CD4-positive, CD25-positive, alpha-beta regulatory T cell (primary cell): ENCODE measurements around the gene MMP25. TPM values are rescaled to one million over a fixed set of nuclear protein-coding genes. Genes with fewer than 3 reads are reported as not detected.

Source experiments
- ATAC-seq, 2 donors: fragments of 150-1000 bp; cut with Tn5 transposase; one replicate each; pipeline ENCODE4 v1.10.0; 2021; ENCODE audit warnings: low read depth in 2 of 2, moderate number of reproducible peaks in 2 of 2, moderate library complexity in 1 of 2
- DNase-seq, 3 donors: peaks; one replicate each; pipeline versions ENCODE4 v3.0.0 to v3.0.0-alpha.2; 2012 to 2022; ENCODE audit warnings: mixed read lengths in 1 of 3
- H3K27ac ChIP-seq: one replicate; pipeline ENCODE4 v1.7.0; 2013; ENCODE audit warnings: mild to moderate bottlenecking, low read length; ENCODE audit not compliant: insufficient read depth, poor library complexity, severe bottlenecking
- H3K27me3 ChIP-seq: one replicate; pipeline ENCODE4 v1.7.0; 2013; ENCODE audit warnings: low read length; ENCODE audit not compliant: control insufficient read depth, insufficient read depth
- H3K36me3 ChIP-seq: one replicate; pipeline ENCODE4 v1.7.0; 2013; ENCODE audit warnings: mild to moderate bottlenecking, low read length, moderate library complexity; ENCODE audit not compliant: control insufficient read depth, insufficient read depth
- H3K4me1 ChIP-seq: 2 replicates; pipeline ENCODE4 v1.7.0; 2013; ENCODE audit warnings: mild to moderate bottlenecking, low read length; ENCODE audit not compliant: insufficient read depth, control insufficient read depth, poor library complexity, severe bottlenecking
- H3K4me3 ChIP-seq: one replicate; pipeline ENCODE4 v1.7.0; 2013; ENCODE audit warnings: low read depth, mild to moderate bottlenecking, low read length, moderate library complexity
- H3K9me3 ChIP-seq, 2 experiments: 1 replicate in 1 of 2; 2 replicates in 1 of 2; pipeline ENCODE4 v1.7.0; 2013; ENCODE audit warnings: low read length in 2 of 2, mild to moderate bottlenecking in 1 of 2, moderate library complexity in 1 of 2; ENCODE audit not compliant: control insufficient read depth in 2 of 2
- H3K27ac Mint-ChIP-seq, 3 donors: one replicate each; pipeline ENCODE4 v1.8.0; 2020 to 2022; ENCODE audit warnings: mild to moderate bottlenecking in 3 of 3, mixed read lengths in 3 of 3, moderate library complexity in 2 of 3
- H3K27me3 Mint-ChIP-seq: one replicate; pipeline ENCODE4 v1.8.0; 2022; ENCODE audit warnings: mild to moderate bottlenecking, mixed read lengths
- H3K36me3 Mint-ChIP-seq: one replicate; pipeline ENCODE4 v1.8.0; 2020; ENCODE audit warnings: mixed read lengths
- H3K4me1 Mint-ChIP-seq, 4 donors: one replicate each; pipeline ENCODE4 v1.8.0; 2020 to 2022; ENCODE audit warnings: mixed read lengths in 4 of 4, mild to moderate bottlenecking in 1 of 4
- H3K4me3 Mint-ChIP-seq, 4 donors: one replicate each; pipeline ENCODE4 v1.8.0; 2020 to 2022; ENCODE audit warnings: mild to moderate bottlenecking in 4 of 4, mixed read lengths in 4 of 4, moderate library complexity in 3 of 4
- H3K9me3 Mint-ChIP-seq, 7 donors: one replicate each; pipeline ENCODE4 v1.8.0; 2020 to 2022; ENCODE audit warnings: mixed read lengths in 7 of 7, mild to moderate bottlenecking in 3 of 7, moderate library complexity in 2 of 7
- polyA plus RNA-seq, 4 donors: library from polyadenylated mRNA; unstranded; fragments of 300-500 nt; fragmentation: Illumina TruSeq; gene quantifications; one replicate each; pipeline ENCODE4 v1.2.3, GENCODE V29; 2021
- total RNA-seq: library from RNA; stranded (reverse); gene quantifications from one replicate; pipeline ENCODE4 v1.2.3, GENCODE V29; 2022

MMP25 gene
- total and polyA plus RNA-seq, 5 donors from 2014 or later: 0.16 to 1.6 (median 0.65) TPM; not detected in 1

- H3K4me1 Mint-ChIP-seq: peaks cover 4 to 64% (median 28%) of the 10 kb centered on the region in 4 donors
- H3K36me3 ChIP-seq: no peaks in the 10 kb centered on the region
- H3K4me3 Mint-ChIP-seq: peak overlapping the region; percentile 86 to 97 (median 92)
- peaks cover 3% of the 10 kb centered on the region for H3K36me3 Mint-ChIP-seq
- ATAC-seq: no peak
- H3K4me1 ChIP-seq: peaks cover 58% of the 10 kb centered on the region
- H3K27me3 Mint-ChIP-seq: no peaks in the 10 kb centered on the region
- peak overlapping the region; percentile 87 to 97 (median 90) for H3K27ac Mint-ChIP-seq
- H3K27me3 ChIP-seq: no peaks in the 10 kb centered on the region
- peak overlapping the region; percentile 48 for H3K4me3 ChIP-seq
- no peaks in the 10 kb centered on the region for H3K9me3 ChIP-seq
- no peak overlapping the region for H3K27ac ChIP-seq
- peaks cover 0 to 2% (median 0%) of the 10 kb centered on the region in 7 donors for H3K9me3 Mint-ChIP-seq
- DNase-seq: no peak
Observed at GRCh38 chr16:3060339-3061127, 14.2 kb downstream of the MMP25 start.

GRCh38 chr16:3062553-3062952 is 16.2 kb downstream of the MMP25 start:
- DNase-seq (no peak), ATAC-seq (no peak)
- Mint-ChIP-seq H3K9me3 (peaks cover 0 to 2% (median 0%) of the 10 kb centered on the region in 7 donors), H3K4me3 (peak overlapping the region; percentile 2 to 100 (median 66)), H3K27ac (peak overlapping the region; percentile 11 to 99 (median 94)), H3K4me1 (peaks cover 4 to 60% (median 28%) of the 10 kb centered on the region in 4 donors), H3K27me3 (no peaks in the 10 kb centered on the region), H3K36me3 (peaks cover 13% of the 10 kb centered on the region)
- peaks cover 64% of the 10 kb centered on the region for H3K4me1 ChIP-seq
- H3K27ac ChIP-seq: peak overlapping the region; percentile 34
- no peak overlapping the region for H3K4me3 ChIP-seq
- H3K27me3 ChIP-seq: no peaks in the 10 kb centered on the region
- H3K36me3 ChIP-seq: peaks cover 4% of the 10 kb centered on the region
- H3K9me3 ChIP-seq: no peaks in the 10 kb centered on the region

DNA sequence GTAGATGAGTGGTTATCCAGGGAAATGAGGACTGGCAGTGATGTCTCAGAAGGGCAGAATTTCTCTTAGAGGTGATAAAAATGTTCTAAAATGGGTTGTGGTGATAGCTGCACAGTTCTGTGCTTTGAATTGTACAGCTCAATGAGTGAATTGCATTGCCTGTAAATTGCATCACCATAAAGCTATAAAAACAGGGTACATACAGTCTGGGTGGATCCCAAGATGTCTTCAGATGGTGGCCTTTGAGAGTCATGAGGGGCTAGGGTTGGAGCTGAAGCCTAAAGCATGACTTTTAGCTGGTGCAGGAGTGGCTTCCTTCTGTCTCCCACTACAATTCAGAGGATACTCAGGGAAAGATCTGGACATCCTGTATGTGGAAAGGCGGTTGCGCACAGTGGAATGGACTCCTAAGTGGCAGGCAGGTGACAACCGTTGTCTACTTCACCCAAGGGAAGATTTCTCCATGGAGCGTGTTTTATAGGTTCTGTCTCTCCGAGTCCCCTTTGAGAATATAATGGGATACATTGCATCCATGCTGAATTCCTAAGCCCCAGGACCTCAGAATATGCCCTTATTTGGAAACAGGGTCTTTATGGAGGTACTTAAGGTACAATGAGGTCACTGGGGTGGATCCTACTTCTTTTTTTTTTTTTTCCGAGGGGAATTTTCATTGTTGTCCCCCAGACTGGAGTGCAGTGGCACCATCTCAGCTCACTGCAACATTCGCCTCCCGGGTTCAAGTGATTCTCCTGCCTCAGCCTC is 17.4 kb downstream of the MMP25 start:
- peaks cover 4 to 64% (median 33%) of the 10 kb centered on the region in 4 donors for H3K4me1 Mint-ChIP-seq
- ATAC-seq (no peak), DNase-seq (no peak)
- peaks cover 0 to 2% (median 0%) of the 10 kb centered on the region in 7 donors for H3K9me3 Mint-ChIP-seq
- peaks cover 15% of the 10 kb centered on the region for H3K36me3 ChIP-seq
- peak overlapping the region; percentile 96 for H3K27ac ChIP-seq
- peaks cover 67% of the 10 kb centered on the region for H3K4me1 ChIP-seq
- H3K27me3 ChIP-seq: no peaks in the 10 kb centered on the region
- H3K9me3 ChIP-seq: no peaks in the 10 kb centered on the region
- H3K36me3 Mint-ChIP-seq: peaks cover 22% of the 10 kb centered on the region
- H3K4me3 ChIP-seq: no peak overlapping the region
- peak overlapping the region; percentile 99 to 100 (median 100) for H3K4me3 Mint-ChIP-seq
- H3K27ac Mint-ChIP-seq: peak overlapping the region; percentile 88 to 100 (median 99)
- no peaks in the 10 kb centered on the region for H3K27me3 Mint-ChIP-seq

- Mint-ChIP-seq H3K4me1 (peaks cover 9 to 69% (median 37%) of the 10 kb centered on the region in 4 donors), H3K36me3 (peaks cover 33% of the 10 kb centered on the region), H3K9me3 (peaks cover 0 to 2% (median 0%) of the 10 kb centered on the region in 7 donors), H3K27me3 (no peaks in the 10 kb centered on the region), H3K4me3 (peak within 1 kb of the TSS; percentile 99 to 100 (median 100)), H3K27ac (peak within 1 kb of the TSS; percentile 99 to 100 (median 100))
- ATAC-seq (peak; percentile 59 to 67), DNase-seq (peak; percentile 64 to 92 (median 65))
- H3K4me3 ChIP-seq: peak within 1 kb of the TSS; percentile 95
- peaks cover 26% of the 10 kb centered on the region for H3K36me3 ChIP-seq
- H3K27me3 ChIP-seq: no peaks in the 10 kb centered on the region
- no peaks in the 10 kb centered on the region for H3K9me3 ChIP-seq
- H3K4me1 ChIP-seq: peaks cover 72% of the 10 kb centered on the region
- peak within 1 kb of the TSS; percentile 96 for H3K27ac ChIP-seq
Observed at GRCh38 chr16:3065069-3065741, 18.8 kb downstream of the MMP25 start, which contains the start of gene IL32. Gene IL32, plus strand, starts transcription at chr16:3065640. Its CDS starts 172 bp downstream, at chr16:3065812.

DNA sequence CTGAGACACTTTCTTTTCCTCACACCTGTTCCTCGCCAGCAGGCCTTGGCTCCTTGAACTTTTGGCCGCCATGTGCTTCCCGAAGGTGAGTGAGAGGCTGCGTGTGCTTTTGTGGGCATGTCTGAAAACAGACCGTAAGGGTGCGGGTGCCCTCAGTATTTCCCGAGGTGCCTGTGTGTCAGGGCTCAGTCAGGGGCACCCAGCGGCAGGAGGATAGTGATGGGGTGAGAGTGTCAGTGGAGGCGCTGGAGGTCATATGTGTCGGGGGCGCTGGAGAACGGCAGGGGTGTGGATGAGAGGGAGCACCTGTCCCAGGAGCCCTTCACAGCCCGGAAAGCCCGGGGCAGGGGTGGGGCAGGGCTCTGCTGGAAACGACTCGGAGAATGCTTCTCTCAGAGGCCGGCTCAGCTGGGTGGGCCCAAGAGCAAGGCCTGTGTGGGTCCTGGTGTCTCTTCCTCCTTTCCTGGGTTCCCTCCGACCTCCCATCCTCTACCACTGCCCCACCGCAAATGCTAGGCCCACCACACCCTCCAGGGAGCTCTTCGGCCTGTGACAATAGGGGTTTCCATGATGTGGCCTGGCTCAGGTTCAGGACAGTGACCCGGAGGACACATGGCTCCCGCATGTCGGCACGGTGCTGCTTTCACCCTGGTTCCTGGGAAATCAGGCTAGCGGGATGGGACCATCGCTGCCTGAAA is 19.5 kb downstream of the MMP25 start:
- Mint-ChIP-seq H3K4me3 (peak overlapping the region; percentile 99 to 100 (median 100)), H3K36me3 (peaks cover 35% of the 10 kb centered on the region), H3K9me3 (peaks cover 0 to 2% (median 0%) of the 10 kb centered on the region in 7 donors), H3K4me1 (peaks cover 9 to 70% (median 37%) of the 10 kb centered on the region in 4 donors), H3K27ac (peak overlapping the region; percentile 99 to 100 (median 100)), H3K27me3 (no peaks in the 10 kb centered on the region)
- Histone ChIP-seq H3K27ac (peak overlapping the region; percentile 96), H3K27me3 (no peaks in the 10 kb centered on the region), H3K9me3 (no peaks in the 10 kb centered on the region), H3K36me3 (peaks cover 26% of the 10 kb centered on the region), H3K4me1 (peaks cover 77% of the 10 kb centered on the region), H3K4me3 (peak overlapping the region; percentile 95)
- ATAC-seq (peak; percentile 22 to 23), DNase-seq (no peak)

DNA sequence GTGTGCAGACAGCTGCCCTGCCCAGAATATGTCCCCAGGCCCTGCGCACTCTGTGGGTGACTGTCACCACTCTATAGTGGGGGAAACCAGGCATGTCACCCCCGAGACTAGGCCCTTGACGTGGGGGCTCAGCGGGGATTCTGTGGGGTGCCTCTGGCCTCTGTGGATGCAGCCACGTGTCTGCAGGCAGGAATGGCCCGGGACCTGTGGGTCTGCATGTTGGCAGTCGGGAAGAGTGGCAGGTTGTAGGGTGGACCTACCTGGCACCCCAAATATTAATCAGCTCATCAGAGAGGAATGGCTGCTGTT is 20.0 kb downstream of the MMP25 start:
- peaks cover 0 to 2% (median 0%) of the 10 kb centered on the region in 7 donors for H3K9me3 Mint-ChIP-seq
- peak overlapping the region; percentile 99 to 100 (median 100) for H3K4me3 Mint-ChIP-seq
- Histone ChIP-seq H3K9me3 (no peaks in the 10 kb centered on the region), H3K4me3 (peak overlapping the region; percentile 95), H3K36me3 (peaks cover 26% of the 10 kb centered on the region), H3K4me1 (peaks cover 82% of the 10 kb centered on the region), H3K27me3 (no peaks in the 10 kb centered on the region), H3K27ac (peak overlapping the region; percentile 96)
- ATAC-seq (no peak), DNase-seq (peak in 1 of 3 donors; percentile 33)
- H3K4me1 Mint-ChIP-seq: peaks cover 9 to 75% (median 42%) of the 10 kb centered on the region in 4 donors
- no peaks in the 10 kb centered on the region for H3K27me3 Mint-ChIP-seq
- peak overlapping the region; percentile 99 to 100 (median 100) for H3K27ac Mint-ChIP-seq
- H3K36me3 Mint-ChIP-seq: peaks cover 35% of the 10 kb centered on the region

DNA sequence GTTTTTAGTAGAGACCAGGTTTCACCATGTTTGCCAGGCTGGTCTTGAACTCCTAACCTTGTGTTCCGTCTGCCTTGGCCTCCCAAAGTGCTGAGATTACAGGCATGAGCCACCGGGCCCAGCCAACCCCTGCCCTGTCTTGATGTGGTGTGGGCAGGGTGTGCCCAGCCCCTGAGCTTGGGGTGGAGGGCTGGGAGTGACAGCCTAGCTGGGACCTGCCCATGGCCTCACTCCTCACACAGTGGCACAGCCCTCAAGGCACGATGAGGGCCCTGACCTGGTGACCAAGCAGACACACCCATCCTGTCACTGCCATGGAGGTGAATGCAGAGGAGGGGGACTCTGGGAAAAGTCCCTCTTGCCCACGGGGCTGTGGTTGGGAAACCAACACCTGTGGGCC is 22.1 kb downstream of the MMP25 start:
- no peaks in the 10 kb centered on the region for H3K27me3 ChIP-seq
- ATAC-seq (no peak), DNase-seq (peak in 1 of 3 donors; percentile 82)
- Mint-ChIP-seq H3K27ac (peak overlapping the region; percentile 98 to 99 (median 98)), H3K9me3 (peaks cover 0 to 2% (median 0%) of the 10 kb centered on the region in 7 donors), H3K36me3 (peaks cover 35% of the 10 kb centered on the region), H3K4me1 (peaks cover 5 to 78% (median 46%) of the 10 kb centered on the region in 4 donors), H3K27me3 (peaks cover 4% of the 10 kb centered on the region), H3K4me3 (peak overlapping the region; percentile 98 to 100 (median 99))
- peaks cover 26% of the 10 kb centered on the region for H3K36me3 ChIP-seq
- H3K4me3 ChIP-seq: peak overlapping the region; percentile 87
- peaks cover 90% of the 10 kb centered on the region for H3K4me1 ChIP-seq
- H3K9me3 ChIP-seq: no peaks in the 10 kb centered on the region
- H3K27ac ChIP-seq: peak overlapping the region; percentile 96
